GM19193 (cell line): ENCODE results near the gene ZBTB45.

Source experiments
- POLR2A ChIP-seq: IDR thresholded peaks from 4 replicates; pipeline ENCODE4 v1.6.1; 2011; ENCODE audit not compliant: insufficient read depth, insufficient read length; ENCODE audit errors: extremely low read depth

ZBTB45 gene

GRCh38 chr19:58558066-58558622, 38.5 kb upstream of the ZBTB45 start, which contains the start of gene UBE2M:
UBE2M (minus strand) TSS chr19:58558611; CDS start chr19:58558381, 230 bp downstream.
- peak; percentile 48 for TF ChIP-seq POLR2A

GRCh38 chr19:58557221-58558065, 37.8 kb upstream of the ZBTB45 start:
- TF ChIP-seq POLR2A, result no peak

- TF ChIP-seq POLR2A, result no peak
These were observed 37.1 kb upstream of the ZBTB45 start for GRCh38 chr19:58556622-58557220.

DNA sequence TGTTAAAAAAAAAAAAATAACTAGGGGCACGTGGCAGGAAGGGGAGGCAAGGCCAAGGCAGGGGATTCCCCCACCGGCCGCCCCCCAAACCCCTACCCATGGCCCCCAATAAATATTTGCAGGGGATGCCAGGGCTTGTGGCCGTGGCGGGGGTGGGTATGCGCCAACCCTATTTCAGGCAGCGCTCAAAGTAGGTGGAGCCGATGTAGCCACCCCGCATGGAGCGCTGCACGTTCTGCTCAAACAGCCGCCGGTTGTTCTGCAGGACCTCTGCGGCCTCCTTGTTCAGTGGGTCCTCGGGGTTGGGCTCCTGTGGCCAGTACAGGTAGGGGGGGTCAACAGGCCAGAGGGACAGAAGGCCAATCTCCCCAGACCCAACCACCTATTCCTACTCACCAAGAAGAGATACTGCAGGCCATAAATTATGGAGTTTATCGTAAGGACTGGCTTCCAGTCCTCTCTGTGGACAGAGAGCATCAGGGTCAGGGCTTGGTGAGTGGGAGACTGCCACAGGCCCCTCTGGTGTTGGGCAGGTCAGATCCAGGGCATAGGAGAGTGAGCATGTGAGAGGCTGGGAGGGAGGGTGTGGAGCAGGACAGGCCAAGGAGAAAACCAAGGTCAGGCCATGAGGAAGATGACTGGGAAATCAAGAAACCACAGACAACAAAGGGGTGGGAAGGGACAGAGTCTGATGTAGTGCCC, 36.5 kb upstream of the ZBTB45 start:
- TF ChIP-seq POLR2A, result no peak

DNA sequence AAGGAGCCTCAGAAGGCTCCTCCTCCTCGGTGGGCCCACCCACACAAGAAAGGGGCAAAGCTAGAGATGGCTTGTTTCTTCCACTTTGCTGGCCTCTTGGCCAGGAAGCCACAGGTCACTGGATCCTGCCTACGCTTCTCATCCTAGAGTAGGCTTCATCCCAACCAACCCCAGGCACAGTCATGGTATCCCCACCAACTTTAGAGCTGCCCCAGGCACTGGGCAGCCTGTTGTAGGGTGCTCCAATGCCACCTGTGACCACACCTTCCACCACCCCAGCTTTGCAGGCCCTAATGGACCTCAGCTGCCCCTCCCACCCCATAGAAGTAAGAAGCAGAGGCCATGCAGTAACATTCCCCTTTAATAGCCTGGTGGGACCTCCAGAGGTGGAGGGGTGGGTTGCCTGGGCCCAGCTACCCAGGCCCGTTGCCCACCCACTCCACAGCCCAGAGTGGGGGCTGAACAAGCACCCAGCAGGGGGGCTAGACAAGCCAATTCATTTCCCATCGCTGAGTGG, 35.8 kb upstream of the ZBTB45 start:
- no peak for TF ChIP-seq POLR2A

DNA sequence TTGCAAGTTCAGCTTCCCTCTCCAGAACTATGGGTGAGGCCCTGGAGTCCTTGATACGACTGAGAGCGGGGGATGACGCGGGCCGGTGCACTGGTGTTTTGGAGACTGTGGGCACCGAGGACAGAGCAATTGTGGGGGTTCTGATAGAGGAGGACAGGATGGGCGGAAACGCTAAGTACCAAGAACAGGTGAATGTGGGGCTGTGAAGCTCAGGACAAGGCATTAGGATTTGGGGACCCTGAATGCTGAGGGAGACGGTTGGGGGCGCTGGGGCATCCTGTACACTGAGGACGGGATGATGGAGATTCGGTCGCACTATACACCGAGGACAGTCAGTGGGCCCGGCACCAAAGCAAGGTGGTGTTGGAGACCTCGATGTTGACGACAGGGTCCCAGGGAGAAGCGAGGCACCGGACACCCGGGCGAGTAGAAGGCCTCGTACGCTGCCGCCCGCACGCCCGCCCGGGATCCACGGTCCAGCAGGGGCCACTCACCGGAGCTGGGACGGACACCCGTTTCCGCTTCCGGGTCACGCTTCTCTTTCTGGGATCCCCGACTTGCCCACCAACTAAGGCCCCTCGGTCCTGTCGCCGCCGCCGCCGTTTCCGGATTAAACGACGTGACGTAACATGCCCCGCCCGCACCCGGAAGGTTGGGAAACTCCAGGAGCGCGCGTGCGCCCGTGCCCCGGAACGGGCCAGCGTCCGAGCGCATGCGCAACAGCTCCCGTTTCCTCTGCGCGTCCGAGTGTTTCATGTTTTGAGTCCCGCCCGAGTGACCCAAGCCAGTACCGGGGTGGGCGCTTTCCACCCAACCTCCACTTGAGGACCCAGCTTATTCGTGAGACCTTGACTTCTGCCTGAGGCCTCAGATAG, 35.1 kb upstream of the ZBTB45 start, which contains the start of gene CHMP2A:
TSS of gene CHMP2A (minus strand) at position 612 of the 875 bp plus-strand sequence. CDS start 893 bp downstream, outside the sequence.
- peak; percentile 81 for TF ChIP-seq POLR2A

DNA sequence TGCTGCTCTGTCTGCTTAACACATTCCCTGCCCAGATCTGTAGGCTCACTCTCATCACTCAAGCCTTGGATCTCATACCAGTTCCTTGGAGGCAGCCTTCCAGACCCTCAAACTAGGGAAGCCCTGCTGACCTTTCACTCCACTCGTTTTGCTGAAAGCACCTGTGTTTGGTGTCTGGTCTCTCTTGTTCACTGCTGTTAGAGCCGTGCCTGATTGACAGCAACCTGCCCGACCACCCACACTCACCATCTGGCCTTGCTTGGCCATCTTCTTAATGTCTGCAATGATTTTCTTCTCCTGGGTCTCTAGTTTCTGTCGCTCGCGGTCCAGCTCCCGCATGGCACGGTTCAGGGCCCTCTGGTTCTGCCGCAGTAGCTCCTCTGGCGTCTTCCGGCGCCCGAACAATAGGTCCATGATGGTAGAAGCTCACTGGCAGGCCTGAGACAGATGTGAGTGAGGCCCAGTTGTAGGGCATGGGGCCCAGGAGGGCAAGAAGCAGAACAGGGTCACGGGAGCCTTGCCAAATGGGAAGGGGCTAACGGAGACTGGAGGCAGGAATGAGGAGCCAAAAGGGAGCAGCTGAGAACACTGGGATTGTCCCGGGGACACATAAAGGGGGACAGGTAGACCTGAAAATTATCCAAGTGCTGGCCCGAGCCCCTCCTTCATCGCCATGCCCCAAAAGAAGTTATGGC, 34.3 kb upstream of the ZBTB45 start:
- TF ChIP-seq POLR2A, result no peak

DNA sequence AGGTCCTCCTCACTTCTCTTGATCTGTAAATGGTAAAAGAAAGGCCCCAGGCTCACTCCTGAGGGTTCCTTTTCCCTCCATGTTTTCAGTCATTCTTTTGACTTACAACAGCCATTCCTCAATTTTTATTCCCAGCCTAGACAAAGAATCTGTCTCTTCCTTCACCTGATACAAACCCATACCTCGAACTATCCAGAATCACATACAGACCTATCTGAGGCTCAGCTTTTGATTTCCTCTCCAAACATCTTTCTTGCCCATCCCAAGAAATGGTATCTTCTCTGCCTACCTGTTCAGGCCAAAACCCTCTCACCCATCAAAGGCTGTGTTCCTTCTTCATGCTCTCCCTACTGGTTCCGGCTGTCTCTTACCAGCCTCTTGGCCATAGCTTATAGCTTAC, 33.0 kb upstream of the ZBTB45 start:
- TF ChIP-seq POLR2A, result no peak

DNA sequence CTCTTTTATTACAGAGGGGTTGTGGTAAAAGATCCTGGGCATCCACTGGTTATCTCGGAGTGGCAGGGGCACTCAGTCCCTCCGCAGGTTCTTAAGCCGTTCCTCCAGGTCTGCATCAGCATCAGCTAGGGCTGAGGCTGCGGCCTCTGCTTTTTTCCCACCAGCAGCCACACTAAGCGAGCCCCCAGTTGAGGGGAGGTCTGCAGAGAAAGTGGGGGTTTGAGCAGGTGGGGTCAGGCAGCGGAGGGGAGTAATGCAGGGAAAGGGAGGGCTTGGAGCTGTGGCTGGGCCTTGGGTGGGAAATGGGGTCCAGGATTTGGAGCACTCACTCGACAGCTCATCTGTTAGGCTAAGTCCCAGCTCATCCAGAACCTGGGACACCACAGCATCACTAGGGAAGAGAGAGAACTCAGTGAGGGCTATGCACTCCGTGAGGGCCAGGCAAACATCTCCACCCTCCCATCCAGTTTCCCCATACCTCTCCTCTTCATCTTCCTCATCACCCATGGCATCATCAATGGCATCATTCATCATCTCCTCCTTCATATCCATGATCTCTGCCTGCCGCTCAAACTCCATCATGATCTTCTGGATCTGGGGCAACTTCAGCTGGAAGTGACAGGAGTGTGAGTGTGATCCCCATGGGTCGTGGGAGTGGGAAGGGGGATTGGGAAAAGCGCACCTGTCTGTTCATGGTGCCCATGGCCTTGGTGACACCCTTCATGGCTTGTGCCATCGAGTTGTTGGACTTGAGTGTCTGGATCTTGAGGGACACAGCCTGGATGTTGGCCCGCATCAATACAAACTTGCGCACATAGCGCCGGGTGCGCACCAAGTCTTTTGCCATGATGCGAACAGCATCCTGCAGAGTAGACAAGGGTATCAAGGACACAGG, 32.2 kb upstream of the ZBTB45 start:
- TF ChIP-seq POLR2A, result peak; percentile 38

DNA sequence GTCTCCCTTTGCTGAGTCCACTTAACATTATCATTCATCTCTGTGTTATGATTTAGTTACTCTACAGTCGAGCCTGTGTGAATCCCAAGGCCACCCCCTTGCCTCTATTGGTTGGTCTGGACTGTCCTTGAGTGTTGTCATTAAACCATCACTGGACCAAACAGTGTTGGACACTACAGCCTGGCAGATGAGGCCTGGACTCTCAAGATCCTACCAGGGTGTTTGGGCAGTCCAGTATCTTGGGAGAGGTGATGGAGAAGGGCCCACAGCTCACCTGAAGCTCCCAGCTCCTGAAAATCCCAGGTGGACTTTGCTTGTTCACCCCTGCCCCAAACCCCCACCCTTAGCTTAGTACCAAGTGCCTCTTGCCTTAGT, 31.5 kb upstream of the ZBTB45 start:
- TF ChIP-seq POLR2A, result no peak

DNA sequence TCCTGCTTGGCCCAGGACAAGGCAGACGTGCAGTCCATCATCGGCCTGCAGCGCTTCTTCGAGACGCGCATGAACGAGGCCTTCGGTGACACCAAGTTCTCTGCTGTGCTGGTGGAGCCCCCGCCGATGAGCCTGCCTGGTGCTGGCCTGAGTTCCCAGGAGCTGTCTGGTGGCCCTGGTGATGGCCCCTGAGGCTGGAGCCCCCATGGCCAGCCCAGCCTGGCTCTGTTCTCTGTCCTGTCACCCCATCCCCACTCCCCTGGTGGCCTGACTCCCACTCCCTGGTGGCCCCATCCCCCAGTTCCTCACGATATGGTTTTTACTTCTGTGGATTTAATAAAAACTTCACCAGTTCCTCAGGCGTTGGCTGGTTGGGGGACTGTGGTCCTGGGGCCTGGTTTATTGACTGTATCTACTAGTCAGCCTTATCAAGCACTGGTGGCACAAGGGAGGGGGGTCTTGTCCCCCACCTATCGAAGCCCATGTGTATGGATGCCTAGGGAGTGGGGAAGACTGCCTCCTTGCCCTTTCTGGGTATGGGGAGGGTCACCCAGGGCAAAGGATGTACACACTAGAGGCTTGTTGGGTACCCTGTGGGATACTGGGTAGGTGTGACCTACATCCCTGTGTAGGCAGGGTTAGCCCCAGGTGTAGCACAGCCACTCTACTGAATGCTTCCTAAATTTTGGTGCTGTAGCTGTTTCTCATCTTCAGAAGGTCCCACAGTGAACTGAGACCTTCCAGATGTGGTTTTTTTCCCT, 30.9 kb upstream of the ZBTB45 start:
- no peak for TF ChIP-seq POLR2A
